Measurements from ENCODE around the gene HOXA4.

- TF ChIP-seq CTCF (conservative IDR thresholded peaks at IDR 0.05): no peak
- no peak for TF ChIP-seq ZFX (IDR thresholded peaks at IDR 0.05)
Measured at GRCh38 chr7:27166531-27167505, 36.3 kb upstream of the HOXA4 start.
